A549 (cell line): Measurements from ENCODE around the gene KCNA10. TPM values are rescaled to one million over a fixed set of nuclear protein-coding genes. Genes with fewer than 3 reads are reported as not detected.
A peak's percentile ranks its signal among the peaks of the same experiment; 100 is the strongest.

Experiments
- ATAC-seq, 2 experiments: fragments of 200-7000 bp in 1 of 2; fragments of >200 bp in 1 of 2; cut with Nextera tagmentation in 1 of 2; cut with Tn5 transposase in 1 of 2; 3 replicates each; pipeline versions ENCODE4 v1.8.0 to v1.9.1; 2018 to 2020; ENCODE audit warnings: mild to moderate bottlenecking in 1 of 2, moderate library complexity in 1 of 2
- CTCF ChIA-PET: fragments of 300-600 bp; sonication (Branson Sonifier 250); formaldehyde crosslinking; extraction: SDS; loops from one replicate; lab custom pipeline; 2021; ENCODE audit warnings: antibody characterized with exemption, inconsistent platforms; lab: Yijun Ruan, JAX
- POLR2A ChIA-PET: fragments of 350-600 bp; formaldehyde crosslinking; extraction: SDS; loops from one replicate; lab custom pipeline; 2021; ENCODE audit warnings: antibody characterized with exemption, inconsistent platforms; lab: Yijun Ruan, JAX
- DNase-seq, 2 experiments: peaks; one replicate each; pipeline versions ENCODE4 v3.0.0 to v3.0.0-alpha.2; 2011 to 2016; ENCODE audit warnings: low read depth in 1 of 2, low spot score in 1 of 2
- FAIRE-seq: peaks from 2 replicates; lab custom pipeline; 2011; peaks lifted over from hg19 to GRCh38; lab: Jason Lieb, UNC
- H3K27ac ChIP-seq, 2 experiments: fragments of >200 bp; sonication (Bioruptor Twin); formaldehyde crosslinking; 3 replicates each; pipeline ENCODE4 v1.5.1; 2016 to 2017
- H3K4me1 ChIP-seq: fragments of >200 bp; sonication (Bioruptor Twin); formaldehyde crosslinking; 3 replicates; pipeline ENCODE4 v1.6.1; 2016
- H3K4me2 ChIP-seq: fragments of >200 bp; sonication (Bioruptor Twin); formaldehyde crosslinking; 3 replicates; pipeline ENCODE4 v1.6.1; 2016
- H3K4me3 ChIP-seq: fragments of >200 bp; sonication (Bioruptor Twin); formaldehyde crosslinking; 3 replicates; pipeline ENCODE4 v1.5.1; 2016
- H3K9me3 ChIP-seq: fragments of >200 bp; sonication (Bioruptor Twin); formaldehyde crosslinking; 3 replicates; pipeline ENCODE4 v1.6.1; 2016
- BHLHE40 ChIP-seq: IDR thresholded peaks from 2 replicates; pipeline ENCODE4 v1.6.1; 2012; ENCODE audit warnings: low read depth, low read length, inconsistent platforms
- CEBPB ChIP-seq, 2 experiments: fragments of >200 bp in 1 of 2; sonication (Bioruptor Twin) in 1 of 2; formaldehyde crosslinking in 1 of 2; IDR thresholded peaks; 2 replicates each; pipeline ENCODE4 v1.6.1; 2012 to 2016
- CHD2 ChIP-seq: fragments of 150-350 bp; IDR thresholded peaks from 2 replicates; pipeline ENCODE4 v1.6.1; 2014; ENCODE audit warnings: low read length; ENCODE audit not compliant: partially characterized antibody
- ESRRA ChIP-seq: fragments of 150-350 bp; IDR thresholded peaks from 2 replicates; pipeline ENCODE4 v1.6.1; 2014; ENCODE audit warnings: mild to moderate bottlenecking, low read length, borderline replicate concordance
- FOSL2 ChIP-seq, 2 experiments: fragments of 450-650 bp in 1 of 2; fragments of >200 bp in 1 of 2; sonication (Bioruptor Twin) in 1 of 2; formaldehyde crosslinking; IDR thresholded peaks; 2 replicates each; pipeline versions ENCODE4 v1.5.0 to v1.6.1; 2016 to 2020; ENCODE audit warnings: mild to moderate bottlenecking in 1 of 2, moderate library complexity in 1 of 2
- GATA3 ChIP-seq: IDR thresholded peaks from 2 replicates; pipeline ENCODE4 v1.6.1; 2012; ENCODE audit warnings: borderline replicate concordance
- JUN ChIP-seq, 2 experiments: fragments of >200 bp; sonication (Bioruptor Twin); formaldehyde crosslinking; IDR thresholded peaks; 2 replicates in 1 of 2; 3 replicates in 1 of 2; pipeline ENCODE4 v1.6.1; 2016 to 2017
- JUNB ChIP-seq: fragments of >200 bp; sonication (Bioruptor Twin); formaldehyde crosslinking; IDR thresholded peaks from 2 replicates; pipeline ENCODE4 v1.6.1; 2016
- MAZ ChIP-seq: fragments of 150-350 bp; IDR thresholded peaks from 2 replicates; pipeline ENCODE4 v1.6.1; 2014; ENCODE audit warnings: antibody characterized with exemption, low read depth, low read length, borderline replicate concordance
- NR3C1 ChIP-seq: fragments of >200 bp; sonication (Bioruptor Twin); formaldehyde crosslinking; IDR thresholded peaks from 3 replicates; pipeline ENCODE4 v1.6.1; 2017
- PHF8 ChIP-seq: fragments of 200-600 bp; sonication (generic); IDR thresholded peaks from 2 replicates; pipeline ENCODE4 v1.6.1; 2016; ENCODE audit warnings: low read depth, mild to moderate bottlenecking, antibody characterized with exemption, moderate library complexity, borderline replicate concordance
- RARB ChIP-seq: fragments of 250-450 bp; sonication (Bioruptor Pico); IDR thresholded peaks from 2 replicates; pipeline ENCODE4 v1.8.0; 2021; ENCODE audit warnings: mild to moderate bottlenecking, moderate library complexity
- RFX5 ChIP-seq: fragments of 450-650 bp; IDR thresholded peaks from 2 replicates; pipeline ENCODE4 v1.7.1; 2014; ENCODE audit warnings: antibody characterized with exemption, mild to moderate bottlenecking, moderate library complexity
- ZNF302 ChIP-seq: fragments of 250-450 bp; sonication (Bioruptor Pico); IDR thresholded peaks from 2 replicates; pipeline ENCODE4 v1.9.0; 2021; ENCODE audit warnings: inconsistent platforms, mild to moderate bottlenecking, moderate library complexity
- WGBS: methylation state at CpG from one replicate; pipeline ENCODE4 v1.1.6; 2017; ENCODE audit errors: missing lambda C conversion rate; 5-methylcytosine and 5-hydroxymethylcytosine counted together
- polyA plus RNA-seq, 4 experiments: library from polyadenylated mRNA; depleted of rRNA in 3 of 4; stranded (reverse); fragments of >200 nt; fragmentation: RNase III in 1 of 4; extraction: RNeasy Plus Mini Kit Qiagen cat#74134 plus additional on column Dnase treatment in 1 of 4; gene quantifications; 2 replicates in 3 of 4; 3 replicates in 1 of 4; pipeline ENCODE4 v1.2.3, GENCODE V29; 2011 to 2017
- TF ChIP-seq, protein P1 (sequence below): fragments of >200 bp; sonication (Bioruptor Twin); formaldehyde crosslinking; IDR thresholded peaks from 3 replicates; pipeline ENCODE4 v1.6.1; 2016
- TF ChIP-seq, protein P2 (sequence below): IDR thresholded peaks from 2 replicates; pipeline ENCODE4 v1.6.1; 2012
- TF ChIP-seq, protein P3 (sequence below): fragments of >200 bp; sonication (Bioruptor Twin); formaldehyde crosslinking; IDR thresholded peaks from 2 replicates; pipeline ENCODE4 v1.6.1; 2016
- TF ChIP-seq, protein P4 (sequence below): fragments of 250-450 bp; sonication (Bioruptor Pico); IDR thresholded peaks from 2 replicates; pipeline ENCODE4 v1.5.0; 2021; ENCODE audit warnings: mild to moderate bottlenecking, moderate library complexity, borderline replicate concordance
- TF ChIP-seq, protein P5 (sequence below): fragments of 250-450 bp; sonication (Bioruptor Pico); IDR thresholded peaks from 2 replicates; pipeline ENCODE4 v1.5.0; 2020; ENCODE audit warnings: low read depth, mild to moderate bottlenecking, moderate library complexity

The KCNA10 gene
- polyA plus RNA-seq, 2 of the 4 experiments (the other 2 are of a cell fraction), result not detected

DNA sequence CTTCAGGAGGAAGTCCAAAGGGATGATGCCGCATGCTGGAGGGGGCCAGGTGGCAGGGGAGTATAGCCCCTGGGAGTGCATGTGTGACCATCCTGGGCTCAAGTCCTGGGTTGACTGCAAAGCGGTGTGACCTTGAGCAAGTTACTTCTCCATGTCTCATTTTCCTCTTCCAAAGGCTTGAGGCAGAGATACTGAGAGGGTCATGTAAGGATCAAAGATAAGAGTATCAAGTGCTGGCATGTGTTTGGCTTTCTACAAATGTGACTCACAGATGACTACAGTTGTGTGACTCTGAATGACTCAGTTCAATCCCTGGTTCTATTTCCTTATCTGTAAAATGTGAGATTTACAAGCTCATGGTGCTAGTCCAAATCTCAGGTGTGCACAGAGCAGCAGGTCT is 41.9 kb downstream of the KCNA10 start:
- CTCF ChIA-PET, result interaction anchor here (1.5 to 6.2 kb wide), 7 partner anchors 12 to 360 kb away, joined by 3 to 34 read pairs (median 6); no protein-coding TSS in a partner anchor
- H3K9me3 ChIP-seq, result no peaks in the 10 kb centered on the region
- peak; percentile 89 to 92 for ATAC-seq
- H3K4me2 ChIP-seq, result peak overlapping the region; percentile 62
- POLR2A ChIA-PET, result interaction anchor here (0.5 to 1.5 kb wide), 4 partner anchors 19 to 139 kb away, joined by 3 to 4 read pairs (median 4); partner anchors contain the start of gene RBM15
- peak; percentile 61 for FAIRE-seq
- no peak overlapping the region for H3K4me3 ChIP-seq
- TF ChIP-seq, protein P1, sequence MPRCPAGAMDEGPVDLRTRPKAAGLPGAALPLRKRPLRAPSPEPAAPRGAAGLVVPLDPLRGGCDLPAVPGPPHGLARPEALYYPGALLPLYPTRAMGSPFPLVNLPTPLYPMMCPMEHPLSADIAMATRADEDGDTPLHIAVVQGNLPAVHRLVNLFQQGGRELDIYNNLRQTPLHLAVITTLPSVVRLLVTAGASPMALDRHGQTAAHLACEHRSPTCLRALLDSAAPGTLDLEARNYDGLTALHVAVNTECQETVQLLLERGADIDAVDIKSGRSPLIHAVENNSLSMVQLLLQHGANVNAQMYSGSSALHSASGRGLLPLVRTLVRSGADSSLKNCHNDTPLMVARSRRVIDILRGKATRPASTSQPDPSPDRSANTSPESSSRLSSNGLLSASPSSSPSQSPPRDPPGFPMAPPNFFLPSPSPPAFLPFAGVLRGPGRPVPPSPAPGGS, result no peak
- TF ChIP-seq GATA3 (peak; percentile 68; the same call in 1 of the 2 replicates), JUNB (peak; percentile 90), ZNF302 (CRISPR knock-in tag) (no peak), ESRRA (peak; percentile 30; the same call in 1 of the 2 replicates), JUN (IDR thresholded peaks at IDR 0.05) (0 out of 5 replicates have a peak, but pooled peaks of 1 of the 2 experiments have one; percentile 34), FOSL2 (IDR thresholded peaks at IDR 0.05) (peak; percentile 92), FOSL2 (CRISPR knock-in tag; IDR thresholded peaks at IDR 0.05) (peak; percentile 94)
- TF ChIP-seq, protein P2, sequence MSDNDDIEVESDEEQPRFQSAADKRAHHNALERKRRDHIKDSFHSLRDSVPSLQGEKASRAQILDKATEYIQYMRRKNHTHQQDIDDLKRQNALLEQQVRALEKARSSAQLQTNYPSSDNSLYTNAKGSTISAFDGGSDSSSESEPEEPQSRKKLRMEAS, result peak; percentile 52; the same call in 1 of the 2 replicates
- peak; percentile 74 to 81 for DNase-seq
- 21% methylated on average over 2 of the region's 2 CpGs for WGBS
- H3K4me1 ChIP-seq, result peaks cover 32% of the 10 kb centered on the region
- H3K27ac ChIP-seq, result peak overlapping the region; percentile 66 to 82

DNA sequence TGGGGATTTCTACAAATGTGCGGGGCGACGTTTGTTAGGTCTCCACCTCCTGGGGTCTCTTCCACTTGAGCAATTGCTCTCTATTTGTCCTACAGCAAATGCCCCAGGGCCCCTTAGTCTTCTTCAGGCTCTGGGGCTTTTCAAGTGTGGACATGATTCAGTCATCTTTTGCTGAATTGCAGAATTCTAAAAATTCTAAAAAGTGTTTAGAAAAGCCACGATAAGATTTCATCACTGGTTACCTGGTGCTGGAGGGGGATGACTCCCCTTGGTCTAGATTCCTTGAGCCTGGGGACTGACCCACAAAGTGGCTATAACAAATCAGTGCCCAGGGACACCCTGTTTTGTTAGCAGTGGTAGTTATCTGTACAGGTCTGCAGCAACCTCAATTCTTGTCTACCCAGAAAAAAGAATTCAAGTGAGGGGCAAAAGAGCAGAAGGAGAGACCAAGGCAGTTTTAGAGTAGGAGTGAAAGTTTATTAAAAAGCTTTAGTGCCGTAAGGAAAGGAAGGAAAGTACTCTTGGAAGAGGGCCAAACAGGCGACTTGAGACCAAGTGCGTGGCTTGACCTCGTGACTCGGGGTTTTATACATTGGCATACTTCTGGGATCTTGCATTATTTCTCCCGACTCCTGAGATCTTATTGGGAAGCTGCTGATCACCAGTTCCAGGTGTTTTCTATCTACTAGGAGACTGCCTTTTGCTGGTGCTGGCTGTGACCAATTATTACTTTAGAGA is 42.8 kb downstream of the KCNA10 start:
- peak overlapping the region; percentile 47 to 82; a peak in 5 of 6 replicates for H3K27ac ChIP-seq
- POLR2A ChIA-PET, result no interaction called here

DNA sequence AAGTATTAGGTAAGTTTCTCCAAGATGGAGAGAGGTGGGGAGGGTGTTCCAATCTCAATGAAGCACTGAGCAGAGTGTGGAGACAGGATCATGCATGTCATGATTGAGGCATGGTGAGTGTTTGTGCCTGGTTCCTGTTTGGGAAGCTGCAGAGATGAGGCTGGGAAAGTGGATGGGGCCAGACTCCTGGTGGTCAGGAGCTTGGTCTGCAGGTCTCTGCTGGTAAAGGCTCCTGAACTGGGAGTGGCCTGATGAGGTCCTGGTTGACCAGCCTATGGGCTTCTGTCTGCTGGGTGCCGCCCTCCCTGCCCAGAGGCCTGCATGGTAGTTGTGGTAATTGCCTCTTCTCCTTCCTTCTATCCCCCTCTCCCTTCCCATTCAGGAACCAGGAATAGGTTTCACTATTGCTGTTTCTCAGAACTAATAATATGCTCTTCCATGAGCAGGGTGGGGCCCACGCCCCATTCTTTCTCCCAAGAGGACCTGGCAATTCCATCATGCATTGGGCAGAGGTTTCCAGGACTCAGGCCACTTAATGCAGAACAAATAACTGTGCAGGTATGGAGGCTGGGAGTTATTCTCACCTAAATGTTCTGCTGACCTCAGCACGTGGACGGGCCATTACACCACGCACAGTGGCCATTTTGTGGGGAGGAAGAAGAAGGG is 43.5 kb downstream of the KCNA10 start:
- POLR2A ChIA-PET, result no interaction called here
- ATAC-seq (peak; percentile 39 to 69; a peak in 3 of 6 replicates), DNase-seq (peak in 1 of 2 experiments; percentile 22)
- H3K4me2 ChIP-seq, result no peak overlapping the region
- no peak overlapping the region for H3K4me3 ChIP-seq
- no peaks in the 10 kb centered on the region for H3K9me3 ChIP-seq
- peak overlapping the region in 1 of 2 experiments; percentile 82; a peak in 4 of 6 replicates for H3K27ac ChIP-seq
- H3K4me1 ChIP-seq, result peaks cover 32% of the 10 kb centered on the region
- TF ChIP-seq, protein P2, result no peak
- no peak for TF ChIP-seq CEBPB (IDR thresholded peaks at IDR 0.05)
- TF ChIP-seq, protein P3, sequence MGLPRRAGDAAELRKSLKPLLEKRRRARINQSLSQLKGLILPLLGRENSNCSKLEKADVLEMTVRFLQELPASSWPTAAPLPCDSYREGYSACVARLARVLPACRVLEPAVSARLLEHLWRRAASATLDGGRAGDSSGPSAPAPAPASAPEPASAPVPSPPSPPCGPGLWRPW, result no peak
- TF ChIP-seq ZNF302 (CRISPR knock-in tag), result no peak
- no peak for TF ChIP-seq PHF8
- TF ChIP-seq, protein P1, result no peak
- TF ChIP-seq, protein P4, sequence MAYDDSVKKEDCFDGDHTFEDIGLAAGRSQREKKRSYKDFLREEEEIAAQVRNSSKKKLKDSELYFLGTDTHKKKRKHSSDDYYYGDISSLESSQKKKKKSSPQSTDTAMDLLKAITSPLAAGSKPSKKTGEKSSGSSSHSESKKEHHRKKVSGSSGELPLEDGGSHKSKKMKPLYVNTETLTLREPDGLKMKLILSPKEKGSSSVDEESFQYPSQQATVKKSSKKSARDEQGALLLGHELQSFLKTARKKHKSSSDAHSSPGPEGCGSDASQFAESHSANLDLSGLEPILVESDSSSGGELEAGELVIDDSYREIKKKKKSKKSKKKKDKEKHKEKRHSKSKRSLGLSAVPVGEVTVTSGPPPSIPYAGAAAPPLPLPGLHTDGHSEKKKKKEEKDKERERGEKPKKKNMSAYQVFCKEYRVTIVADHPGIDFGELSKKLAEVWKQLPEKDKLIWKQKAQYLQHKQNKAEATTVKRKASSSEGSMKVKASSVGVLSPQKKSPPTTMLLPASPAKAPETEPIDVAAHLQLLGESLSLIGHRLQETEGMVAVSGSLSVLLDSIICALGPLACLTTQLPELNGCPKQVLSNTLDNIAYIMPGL (CRISPR knock-in tag), result no peak
- TF ChIP-seq, protein P5, sequence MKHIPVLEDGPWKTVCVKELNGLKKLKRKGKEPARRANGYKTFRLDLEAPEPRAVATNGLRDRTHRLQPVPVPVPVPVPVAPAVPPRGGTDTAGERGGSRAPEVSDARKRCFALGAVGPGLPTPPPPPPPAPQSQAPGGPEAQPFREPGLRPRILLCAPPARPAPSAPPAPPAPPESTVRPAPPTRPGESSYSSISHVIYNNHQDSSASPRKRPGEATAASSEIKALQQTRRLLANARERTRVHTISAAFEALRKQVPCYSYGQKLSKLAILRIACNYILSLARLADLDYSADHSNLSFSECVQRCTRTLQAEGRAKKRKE (CRISPR knock-in tag), result no peak
- TF ChIP-seq MAZ, result no peak
- no peak for TF ChIP-seq NR3C1
- TF ChIP-seq, all 56 proteins: peak for 0
- no peak for FAIRE-seq
- CTCF ChIA-PET, result interaction anchor here (1.5 to 6.2 kb wide), 4 partner anchors 11 to 21 kb away, joined by 5 to 34 read pairs (median 24); no protein-coding TSS in a partner anchor
- WGBS, result 98% methylated on average over 5 of the region's 5 CpGs

More for the DNA sequence above, 42.8 kb downstream of the KCNA10 start:
- ATAC-seq (no peak), FAIRE-seq (no peak), DNase-seq (no peak)
- TF ChIP-seq ESRRA (no peak), RFX5 (no peak), RARB (CRISPR knock-in tag) (no peak), CHD2 (no peak), BHLHE40 (no peak)
- peaks cover 32% of the 10 kb centered on the region for H3K4me1 ChIP-seq
- WGBS, result 71% methylated on average over 10 of the region's 10 CpGs
- no peaks in the 10 kb centered on the region for H3K9me3 ChIP-seq
- H3K4me2 ChIP-seq, result peak overlapping the region; percentile 62
- H3K4me3 ChIP-seq, result no peak overlapping the region
- CTCF ChIA-PET, result interaction anchor here (1.5 to 6.2 kb wide), 5 partner anchors 11 to 359 kb away, joined by 3 to 34 read pairs (median 5); no protein-coding TSS in a partner anchor
